ENCODE results near the gene DCANP1.

GRCh38 chr5:135483254-135483653, 36.1 kb upstream of the DCANP1 start:
- TF ChIP-seq CTCF (IDR thresholded peaks at IDR 0.05; ENCODE audit: extremely low read depth in 1 of 2, insufficient read depth in 1 of 2, low read depth in 1 of 2, low read length in 2 of 2) (no peak), POLR2A (IDR thresholded peaks at IDR 0.05; ENCODE audit: low read depth, low read length) (no peak), POLR2AphosphoS5 (IDR thresholded peaks at IDR 0.05; ENCODE audit: insufficient read depth, low read depth, low read length) (no peak), EZH2 (IDR thresholded peaks at IDR 0.05; ENCODE audit: borderline replicate concordance, low read depth, low read length, severe bottlenecking) (no peak), JUN (IDR thresholded peaks at IDR 0.05; ENCODE audit: borderline replicate concordance, insufficient read depth, insufficient read length, low read depth) (no peak)

All from endothelial cell of umbilical vein (primary cell).